ENCODE measurements around the gene TEX29.
A peak's percentile ranks its signal among the peaks of the same experiment; 100 is the strongest.

Gene TEX29

GRCh38 chr13:111380431-111380830, 60.0 kb downstream of the TEX29 start:
- no peak for TF ChIP-seq Cebpa-rat (IDR thresholded peaks at IDR 0.05)
- H3K4me2 ChIP-seq: no peak overlapping the region
- no peaks in the 10 kb centered on the region for H3K27me3 ChIP-seq
- peaks cover 9% of the 10 kb centered on the region for H3K4me1 ChIP-seq
- H3K36me3 ChIP-seq: no peaks in the 10 kb centered on the region
- H3K9me3 ChIP-seq: 0 out of 2 replicates have a peak, but pooled peaks cover 4% of the 10 kb centered on the region
- no peaks in the 10 kb centered on the region for H4K20me1 ChIP-seq
- no peak overlapping the region for H3K27ac ChIP-seq
- no peak overlapping the region for H3K9ac ChIP-seq
- H3K4me3 ChIP-seq: no peak overlapping the region

- Histone ChIP-seq H3K4me2 (no peak overlapping the region), H3K36me3 (no peaks in the 10 kb centered on the region), H3K4me3 (no peak overlapping the region), H4K20me1 (no peaks in the 10 kb centered on the region), H3K4me1 (peaks cover 17% of the 10 kb centered on the region), H3K9me3 (0 out of 2 replicates have a peak, but pooled peaks cover 4% of the 10 kb centered on the region), H3K9ac (no peak overlapping the region), H3K27me3 (no peaks in the 10 kb centered on the region), H3K27ac (no peak overlapping the region)
- no peak for TF ChIP-seq Cebpa-rat (IDR thresholded peaks at IDR 0.05)
Observed at GRCh38 chr13:111382411-111382810, 62.0 kb downstream of the TEX29 start.

GRCh38 chr13:111382877-111383276, 62.4 kb downstream of the TEX29 start:
- H3K27ac ChIP-seq: no peak overlapping the region
- no peak overlapping the region for H3K9ac ChIP-seq
- H3K4me2 ChIP-seq: no peak overlapping the region
- no peak for TF ChIP-seq Cebpa-rat (IDR thresholded peaks at IDR 0.05)
- H3K4me3 ChIP-seq: no peak overlapping the region
- H3K9me3 ChIP-seq: 0 out of 2 replicates have a peak, but pooled peaks cover 4% of the 10 kb centered on the region
- no peaks in the 10 kb centered on the region for H4K20me1 ChIP-seq
- no peaks in the 10 kb centered on the region for H3K27me3 ChIP-seq
- no peaks in the 10 kb centered on the region for H3K36me3 ChIP-seq
- H3K4me1 ChIP-seq: peaks cover 21% of the 10 kb centered on the region

GRCh38 chr13:111383591-111384440, 63.4 kb downstream of the TEX29 start:
- Histone ChIP-seq H3K4me3 (no peak overlapping the region), H4K20me1 (no peaks in the 10 kb centered on the region), H3K27me3 (no peaks in the 10 kb centered on the region), H3K4me1 (peaks cover 23% of the 10 kb centered on the region), H3K36me3 (no peaks in the 10 kb centered on the region), H3K9me3 (0 out of 2 replicates have a peak, but pooled peaks cover 4% of the 10 kb centered on the region), H3K4me2 (no peak overlapping the region), H3K9ac (no peak overlapping the region), H3K27ac (no peak overlapping the region)
- no peak for TF ChIP-seq Cebpa-rat (IDR thresholded peaks at IDR 0.05)

- Histone ChIP-seq H3K4me1 (peaks cover 23% of the 10 kb centered on the region), H3K4me3 (no peak overlapping the region), H3K9me3 (0 out of 2 replicates have a peak, but pooled peaks cover 4% of the 10 kb centered on the region), H3K27ac (no peak overlapping the region), H3K27me3 (no peaks in the 10 kb centered on the region), H3K36me3 (no peaks in the 10 kb centered on the region), H3K9ac (no peak overlapping the region), H3K4me2 (peak overlapping the region; percentile 44), H4K20me1 (no peaks in the 10 kb centered on the region)
- TF ChIP-seq Cebpa-rat (IDR thresholded peaks at IDR 0.05): no peak
Observed at GRCh38 chr13:111384441-111385182, 64.2 kb downstream of the TEX29 start.

- no peak for TF ChIP-seq Cebpa-rat (IDR thresholded peaks at IDR 0.05)
- peaks cover 23% of the 10 kb centered on the region for H3K4me1 ChIP-seq
- H4K20me1 ChIP-seq: no peaks in the 10 kb centered on the region
- no peak overlapping the region for H3K27ac ChIP-seq
- H3K4me3 ChIP-seq: no peak overlapping the region
- no peaks in the 10 kb centered on the region for H3K36me3 ChIP-seq
- 0 out of 2 replicates have a peak, but pooled peaks cover 2% of the 10 kb centered on the region for H3K9me3 ChIP-seq
- no peak overlapping the region for H3K9ac ChIP-seq
- H3K27me3 ChIP-seq: no peaks in the 10 kb centered on the region
- H3K4me2 ChIP-seq: peak overlapping the region; percentile 44
Observed at GRCh38 chr13:111385183-111385857, 64.9 kb downstream of the TEX29 start.

GRCh38 chr13:111387026-111387871, 66.8 kb downstream of the TEX29 start:
- Histone ChIP-seq H3K4me2 (peak overlapping the region; percentile 17), H3K27ac (no peak overlapping the region), H3K36me3 (no peaks in the 10 kb centered on the region), H3K27me3 (no peaks in the 10 kb centered on the region), H3K4me1 (peaks cover 23% of the 10 kb centered on the region), H3K9ac (no peak overlapping the region), H3K4me3 (no peak overlapping the region), H4K20me1 (no peaks in the 10 kb centered on the region), H3K9me3 (no peaks in the 10 kb centered on the region)
- no peak for TF ChIP-seq Cebpa-rat (IDR thresholded peaks at IDR 0.05)

GRCh38 chr13:111387945-111388600, 67.6 kb downstream of the TEX29 start:
- H3K9ac ChIP-seq: no peak overlapping the region
- TF ChIP-seq Cebpa-rat (IDR thresholded peaks at IDR 0.05): no peak
- H3K4me3 ChIP-seq: no peak overlapping the region
- no peak overlapping the region for H3K27ac ChIP-seq
- H3K36me3 ChIP-seq: no peaks in the 10 kb centered on the region
- H3K4me2 ChIP-seq: peak overlapping the region; percentile 17; the same call in 1 of the 2 replicates
- H3K27me3 ChIP-seq: no peaks in the 10 kb centered on the region
- peaks cover 23% of the 10 kb centered on the region for H3K4me1 ChIP-seq
- H4K20me1 ChIP-seq: no peaks in the 10 kb centered on the region
- no peaks in the 10 kb centered on the region for H3K9me3 ChIP-seq

Data from BLaER1 (cell line).